Caco-2 (cell line): Measurements from ENCODE around the gene THY1. TPM values are rescaled to one million over a fixed set of nuclear protein-coding genes. Genes with fewer than 3 reads are reported as not detected.
"Not testable (repeated sequence)": the region's sequence is repeated elsewhere in the genome, so short reads cannot be mapped to it uniquely, and the experiment has no call there.

Experiments
- BruUV-seq: library from RNA; stranded (reverse); fragments of 400-500 nt; replicated peaks from 2 replicates; lab custom pipeline; 2021; lab: Mats Ljungman, UMichigan
- CTCF ChIA-PET: fragments of 300-600 bp; sonication (Branson Sonifier 250); formaldehyde crosslinking; loops from one replicate; lab custom pipeline; 2022; ENCODE audit warnings: antibody characterized with exemption; lab: Charles Lee
- POLR2A ChIA-PET: fragments of 300-600 bp; sonication (Branson Sonifier 250); formaldehyde crosslinking; loops from one replicate; lab custom pipeline; 2022; ENCODE audit warnings: antibody characterized with exemption; lab: Charles Lee
- DNase-seq, 2 experiments: peaks; one replicate each; pipeline versions ENCODE4 v3.0.0 to v3.0.0-alpha.2; 2020 to 2022
- H3K27me3 ChIP-seq: replicated peaks from 2 replicates; pipeline ENCODE4 v1.6.0; 2011; ENCODE audit warnings: low read length; ENCODE audit not compliant: control insufficient read depth, insufficient read depth
- H3K36me3 ChIP-seq: 2 replicates; pipeline ENCODE4 v1.5.1; 2011; ENCODE audit warnings: low read length; ENCODE audit not compliant: control insufficient read depth, insufficient read depth
- H3K4me1 ChIP-seq: fragments of 250-450 bp; sonication (Bioruptor Pico); 2 replicates; pipeline ENCODE4 v1.5.1; 2020; ENCODE audit warnings: mild to moderate bottlenecking
- H3K4me3 ChIP-seq: 2 replicates; pipeline ENCODE4 v1.5.1; 2011; ENCODE audit warnings: low read depth, mild to moderate bottlenecking, control low read depth, low read length
- H3K9me3 ChIP-seq: fragments of 250-450 bp; sonication (Bioruptor Pico); 2 replicates; pipeline ENCODE4 v1.5.1; 2020; ENCODE audit warnings: mild to moderate bottlenecking, moderate library complexity
- H3K27ac Mint-ChIP-seq: one replicate; pipeline ENCODE4 v1.8.0; 2022; ENCODE audit warnings: mixed read lengths; ENCODE audit not compliant: unreplicated experiment
- H3K27me3 Mint-ChIP-seq: one replicate; pipeline ENCODE4 v1.8.0; 2022; ENCODE audit warnings: mixed read lengths; ENCODE audit not compliant: insufficient read depth, unreplicated experiment
- H3K36me3 Mint-ChIP-seq: one replicate; pipeline ENCODE4 v1.8.0; 2022; ENCODE audit warnings: mild to moderate bottlenecking, mixed read lengths; ENCODE audit not compliant: insufficient read depth, unreplicated experiment
- H3K4me1 Mint-ChIP-seq: one replicate; pipeline ENCODE4 v1.8.0; 2022; ENCODE audit warnings: low read depth, mixed read lengths; ENCODE audit not compliant: unreplicated experiment
- H3K4me3 Mint-ChIP-seq: one replicate; pipeline ENCODE4 v1.8.0; 2022; ENCODE audit warnings: mild to moderate bottlenecking, moderate library complexity, mixed read lengths; ENCODE audit not compliant: unreplicated experiment
- H3K9me3 Mint-ChIP-seq: one replicate; pipeline ENCODE4 v1.8.0; 2022; ENCODE audit warnings: mixed read lengths; ENCODE audit not compliant: unreplicated experiment
- intact Hi-C: fragments of 100-400 bp; cut with micrococcal nuclease; formaldehyde crosslinking; loops from one replicate; pipeline ENCODE4 v1.10.0; 2022; ENCODE audit not compliant: unreplicated experiment
- total RNA-seq: library from RNA; stranded (reverse); gene quantifications from 2 replicates; pipeline ENCODE4 v1.2.3, GENCODE V29; 2022
- TF ChIP-seq, protein P1 (sequence below), 2 experiments: fragments of 200-600 bp in 1 of 2; IDR thresholded peaks; 1 replicate in 1 of 2; 2 replicates in 1 of 2; pipeline versions ENCODE4 v1.5.1 to v1.8.0; 2011 to 2022; ENCODE audit warnings: antibody characterized with exemption in 1 of 2, control low read depth in 1 of 2, inconsistent platforms in 1 of 2, low read depth in 1 of 2, low read length in 1 of 2, mild to moderate bottlenecking in 1 of 2, moderate library complexity in 1 of 2; ENCODE audit not compliant: insufficient read depth in 1 of 2, severe bottlenecking in 1 of 2, unreplicated experiment in 1 of 2

The THY1 gene
- total RNA-seq, 1 experiment from 2014 or later = not detected

- Histone ChIP-seq H3K27me3 (no peaks in the 10 kb centered on the region), H3K36me3 (no peaks in the 10 kb centered on the region), H3K9me3 (0 out of 2 replicates have a peak, but pooled peaks cover 3% of the 10 kb centered on the region), H3K4me3 (no peak overlapping the region), H3K4me1 (no peaks in the 10 kb centered on the region)
- Mint-ChIP-seq H3K36me3 (no peaks in the 10 kb centered on the region), H3K27me3 (no peaks in the 10 kb centered on the region), H3K9me3 (no peaks in the 10 kb centered on the region), H3K27ac (no peak overlapping the region), H3K4me3 (no peak overlapping the region), H3K4me1 (no peaks in the 10 kb centered on the region)
- TF ChIP-seq, protein P1, sequence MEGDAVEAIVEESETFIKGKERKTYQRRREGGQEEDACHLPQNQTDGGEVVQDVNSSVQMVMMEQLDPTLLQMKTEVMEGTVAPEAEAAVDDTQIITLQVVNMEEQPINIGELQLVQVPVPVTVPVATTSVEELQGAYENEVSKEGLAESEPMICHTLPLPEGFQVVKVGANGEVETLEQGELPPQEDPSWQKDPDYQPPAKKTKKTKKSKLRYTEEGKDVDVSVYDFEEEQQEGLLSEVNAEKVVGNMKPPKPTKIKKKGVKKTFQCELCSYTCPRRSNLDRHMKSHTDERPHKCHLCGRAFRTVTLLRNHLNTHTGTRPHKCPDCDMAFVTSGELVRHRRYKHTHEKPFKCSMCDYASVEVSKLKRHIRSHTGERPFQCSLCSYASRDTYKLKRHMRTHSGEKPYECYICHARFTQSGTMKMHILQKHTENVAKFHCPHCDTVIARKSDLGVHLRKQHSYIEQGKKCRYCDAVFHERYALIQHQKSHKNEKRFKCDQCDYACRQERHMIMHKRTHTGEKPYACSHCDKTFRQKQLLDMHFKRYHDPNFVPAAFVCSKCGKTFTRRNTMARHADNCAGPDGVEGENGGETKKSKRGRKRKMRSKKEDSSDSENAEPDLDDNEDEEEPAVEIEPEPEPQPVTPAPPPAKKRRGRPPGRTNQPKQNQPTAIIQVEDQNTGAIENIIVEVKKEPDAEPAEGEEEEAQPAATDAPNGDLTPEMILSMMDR (IDR thresholded peaks at IDR 0.05; ENCODE audit: insufficient read depth in 1 of 2, low read depth in 1 of 2, low read length in 1 of 2, severe bottlenecking in 1 of 2, unreplicated experiment in 1 of 2) = no peak
- CTCF ChIA-PET = interaction anchor here (0.6 kb wide), 1 partner anchor 33 kb away, joined by 4 read pairs; no protein-coding TSS in a partner anchor
- intact Hi-C loops = no loop called here
- no peak for DNase-seq
- no TSS peak for BruUV-seq
- POLR2A ChIA-PET = no interaction called here
Observed at GRCh38 chr11:119406005-119406404, 17.0 kb downstream of the THY1 start.

GRCh38 chr11:119405448-119405847 is 17.5 kb downstream of the THY1 start:
- H3K27ac Mint-ChIP-seq, BruUV-seq, H3K4me1 Mint-ChIP-seq, H3K27me3 Mint-ChIP-seq, H3K9me3 ChIP-seq, intact Hi-C loops, H3K36me3 Mint-ChIP-seq, DNase-seq, H3K4me1 ChIP-seq, H3K27me3 ChIP-seq, H3K36me3 ChIP-seq, H3K9me3 Mint-ChIP-seq, CTCF ChIA-PET, H3K4me3 ChIP-seq, H3K4me3 Mint-ChIP-seq, POLR2A ChIA-PET: not testable (repeated sequence)

DNA sequence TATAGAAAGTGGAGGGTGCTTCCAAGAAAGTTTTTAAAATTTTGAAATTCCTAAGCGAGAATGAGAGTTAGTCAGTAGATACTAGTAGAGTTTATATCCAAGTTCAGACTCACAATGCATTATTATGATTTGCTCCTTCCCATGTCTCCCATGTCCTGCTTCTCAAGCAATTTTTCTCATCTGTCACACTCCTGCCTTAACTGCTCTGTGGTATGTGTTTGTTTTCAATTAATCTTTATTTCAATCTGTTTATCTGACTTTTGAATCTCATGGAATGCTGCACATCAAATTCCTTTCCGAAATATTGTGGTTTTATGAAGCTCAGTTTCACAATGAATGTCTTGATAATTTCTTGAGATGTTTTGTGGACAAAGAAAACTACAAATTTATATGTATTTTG is 18.1 kb downstream of the THY1 start:
- POLR2A ChIA-PET = no interaction called here

More for the DNA sequence above, 18.1 kb downstream of the THY1 start:
- no peak overlapping the region for H3K4me3 Mint-ChIP-seq
- no peak for DNase-seq
- no peaks in the 10 kb centered on the region for H3K4me1 Mint-ChIP-seq
- CTCF ChIA-PET = no interaction called here
- Histone ChIP-seq H3K27me3 (no peaks in the 10 kb centered on the region), H3K9me3 (peaks cover 12% of the 10 kb centered on the region), H3K36me3 (no peaks in the 10 kb centered on the region), H3K4me3 (no peak overlapping the region), H3K4me1 (no peaks in the 10 kb centered on the region)
- TF ChIP-seq, protein P1 (IDR thresholded peaks at IDR 0.05; ENCODE audit: insufficient read depth in 1 of 2, low read depth in 1 of 2, low read length in 1 of 2, severe bottlenecking in 1 of 2, unreplicated experiment in 1 of 2) = no peak
- no peaks in the 10 kb centered on the region for H3K27me3 Mint-ChIP-seq
- peaks cover 10% of the 10 kb centered on the region for H3K9me3 Mint-ChIP-seq
- BruUV-seq = no TSS peak
- no peaks in the 10 kb centered on the region for H3K36me3 Mint-ChIP-seq
- no peak overlapping the region for H3K27ac Mint-ChIP-seq
- intact Hi-C loops = no loop called here
